Muscle of leg (tissue), 11 donors: ENCODE data around the gene YTHDC1. TPM values are rescaled to one million over a fixed set of nuclear protein-coding genes. Genes with fewer than 3 reads are reported as not detected.
A peak's percentile ranks its signal among the peaks of the same experiment; 100 is the strongest.

ENCODE experiments used
- DNase-seq: peaks from one replicate; pipeline ENCODE4 v3.0.0; 2013
- H3K27ac ChIP-seq: one replicate; pipeline ENCODE4 v1.5.1; 2013; ENCODE audit warnings: mild to moderate bottlenecking, low read length, control low read depth
- H3K27me3 ChIP-seq: one replicate; pipeline ENCODE4 v1.6.1; 2013; ENCODE audit warnings: low read length; ENCODE audit not compliant: control insufficient read depth, insufficient read depth
- H3K36me3 ChIP-seq: one replicate; pipeline ENCODE4 v1.6.1; 2013; ENCODE audit warnings: low read length; ENCODE audit not compliant: control insufficient read depth, insufficient read depth
- H3K4me1 ChIP-seq: one replicate; pipeline ENCODE4 v1.6.1; 2013; ENCODE audit warnings: low read length; ENCODE audit not compliant: control insufficient read depth, insufficient read depth
- H3K4me3 ChIP-seq: one replicate; pipeline ENCODE4 v1.5.1; 2013; ENCODE audit warnings: low read length, control low read depth
- H3K9me3 ChIP-seq: replicated peaks from 2 replicates; pipeline ENCODE4 v1.6.1; 2013; ENCODE audit warnings: low read depth, low read length; ENCODE audit not compliant: control insufficient read depth
- WGBS: methylation state at CpG from one replicate; pipeline ENCODE4 v1.1.5; 2013; ENCODE audit warnings: missing lambda C conversion rate; ENCODE audit not compliant: insufficient coverage; 5-methylcytosine and 5-hydroxymethylcytosine counted together
- polyA plus RNA-seq, 8 donors: library from polyadenylated mRNA; unstranded; fragments of 120-200 nt; gene quantifications; one replicate each; pipeline versions ENCODE4 v1.2.1 to v1.2.3, GENCODE V29; 2013; ENCODE audit warnings: inconsistent platforms in 1 of 8, low replicate concordance in 1 of 8; ENCODE audit not compliant: insufficient read length in 8 of 8, insufficient read depth in 1 of 8
- total RNA-seq: library from RNA; stranded (reverse); fragments of 120-200 nt; gene quantifications from one replicate; pipeline ENCODE4 v1.2.4, GENCODE V29; 2013

The YTHDC1 gene
- total and polyA plus RNA-seq, 9 donors = 53.9 to 88.1 (median 73.3) TPM

GRCh38 chr4:68383115-68383514 lies 33.2 kb upstream of the YTHDC1 start:
- H3K4me1 ChIP-seq = no peaks in the 10 kb centered on the region
- H3K9me3 ChIP-seq = no peaks in the 10 kb centered on the region
- H3K36me3 ChIP-seq = no peaks in the 10 kb centered on the region
- WGBS = 43% methylated on average over 2 of the region's 3 CpGs
- H3K27ac ChIP-seq = no peak overlapping the region
- H3K27me3 ChIP-seq = no peaks in the 10 kb centered on the region
- no peak overlapping the region for H3K4me3 ChIP-seq
- no peak for DNase-seq

GRCh38 chr4:68378226-68378625 lies 28.3 kb upstream of the YTHDC1 start:
- H3K27ac ChIP-seq = no peak overlapping the region
- H3K36me3 ChIP-seq = no peaks in the 10 kb centered on the region
- H3K27me3 ChIP-seq = peaks cover 6% of the 10 kb centered on the region
- H3K9me3 ChIP-seq = no peaks in the 10 kb centered on the region
- DNase-seq = no peak
- H3K4me3 ChIP-seq = no peak overlapping the region
- H3K4me1 ChIP-seq = no peaks in the 10 kb centered on the region
- WGBS = no CpG with 5 or more reads among the region's 5 CpGs

GRCh38 chr4:68375667-68376559 lies 26.0 kb upstream of the YTHDC1 start:
- peak; percentile 35 for DNase-seq

GRCh38 chr4:68373513-68373912 lies 23.6 kb upstream of the YTHDC1 start:
- H3K27me3 ChIP-seq = peaks cover 6% of the 10 kb centered on the region
- peak overlapping the region; percentile 37 for H3K4me3 ChIP-seq
- H3K36me3 ChIP-seq = no peaks in the 10 kb centered on the region
- no peak overlapping the region for H3K27ac ChIP-seq
- WGBS = 10% methylated on average over 11 of the region's 16 CpGs
- DNase-seq = peak; percentile 92
- no peaks in the 10 kb centered on the region for H3K4me1 ChIP-seq
- no peaks in the 10 kb centered on the region for H3K9me3 ChIP-seq

More at GRCh38 chr4:68375667-68376559, 26.0 kb upstream of the YTHDC1 start:
- H3K9me3 ChIP-seq = no peaks in the 10 kb centered on the region
- H3K4me3 ChIP-seq = no peak overlapping the region
- no peaks in the 10 kb centered on the region for H3K4me1 ChIP-seq
- WGBS = 12% methylated on average over 11 of the region's 19 CpGs
- H3K36me3 ChIP-seq = no peaks in the 10 kb centered on the region
- H3K27me3 ChIP-seq = peaks cover 6% of the 10 kb centered on the region
- H3K27ac ChIP-seq = no peak overlapping the region

- no peaks in the 10 kb centered on the region for H3K9me3 ChIP-seq
- no peak overlapping the region for H3K4me3 ChIP-seq
- no peak overlapping the region for H3K27ac ChIP-seq
- H3K36me3 ChIP-seq = no peaks in the 10 kb centered on the region
- H3K4me1 ChIP-seq = no peaks in the 10 kb centered on the region
- H3K27me3 ChIP-seq = peaks cover 6% of the 10 kb centered on the region
- no peak for DNase-seq
- WGBS = no CpG with 5 or more reads among the region's 1 CpG
These were observed 22.7 kb upstream of the YTHDC1 start for GRCh38 chr4:68372588-68372987.

GRCh38 chr4:68369142-68369805 lies 19.4 kb upstream of the YTHDC1 start:
- DNase-seq = no peak
- no peaks in the 10 kb centered on the region for H3K36me3 ChIP-seq
- H3K4me3 ChIP-seq = no peak overlapping the region
- 70% methylated on average over 4 of the region's 6 CpGs for WGBS
- no peaks in the 10 kb centered on the region for H3K27me3 ChIP-seq
- H3K27ac ChIP-seq = no peak overlapping the region
- H3K9me3 ChIP-seq = no peaks in the 10 kb centered on the region
- no peaks in the 10 kb centered on the region for H3K4me1 ChIP-seq

- H3K4me3 ChIP-seq = no peak overlapping the region
- H3K36me3 ChIP-seq = no peaks in the 10 kb centered on the region
- H3K9me3 ChIP-seq = no peaks in the 10 kb centered on the region
- no peaks in the 10 kb centered on the region for H3K27me3 ChIP-seq
- WGBS = no CpG with 5 or more reads among the region's 5 CpGs
- no peak for DNase-seq
- H3K27ac ChIP-seq = no peak overlapping the region
- no peaks in the 10 kb centered on the region for H3K4me1 ChIP-seq
These were observed 18.8 kb upstream of the YTHDC1 start for GRCh38 chr4:68368691-68369131.

GRCh38 chr4:68367835-68368234 lies 17.9 kb upstream of the YTHDC1 start:
- no peak for DNase-seq

GRCh38 chr4:68366600-68366999 lies 16.7 kb upstream of the YTHDC1 start:
- Histone ChIP-seq H3K36me3 (no peaks in the 10 kb centered on the region), H3K4me1 (no peaks in the 10 kb centered on the region), H3K27me3 (no peaks in the 10 kb centered on the region), H3K9me3 (no peaks in the 10 kb centered on the region), H3K4me3 (no peak overlapping the region), H3K27ac (no peak overlapping the region)
- WGBS = 79% methylated on average over 4 of the region's 4 CpGs
- no peak for DNase-seq

More at GRCh38 chr4:68367835-68368234, 17.9 kb upstream of the YTHDC1 start:
- no CpG with 5 or more reads among the region's 3 CpGs for WGBS
- no peaks in the 10 kb centered on the region for H3K4me1 ChIP-seq
- H3K9me3 ChIP-seq = no peaks in the 10 kb centered on the region
- H3K4me3 ChIP-seq = no peak overlapping the region
- no peak overlapping the region for H3K27ac ChIP-seq
- no peaks in the 10 kb centered on the region for H3K27me3 ChIP-seq
- no peaks in the 10 kb centered on the region for H3K36me3 ChIP-seq

- H3K4me1 ChIP-seq = no peaks in the 10 kb centered on the region
- 83% methylated on average over 1 of the region's 1 CpG for WGBS
- H3K27me3 ChIP-seq = no peaks in the 10 kb centered on the region
- no peaks in the 10 kb centered on the region for H3K36me3 ChIP-seq
- H3K4me3 ChIP-seq = no peak overlapping the region
- no peak overlapping the region for H3K27ac ChIP-seq
- no peak for DNase-seq
- no peaks in the 10 kb centered on the region for H3K9me3 ChIP-seq
These were observed 15.2 kb upstream of the YTHDC1 start for GRCh38 chr4:68365068-68365467.
